Measurements from ENCODE around the gene FAM32A.

FAM32A gene

DNA sequence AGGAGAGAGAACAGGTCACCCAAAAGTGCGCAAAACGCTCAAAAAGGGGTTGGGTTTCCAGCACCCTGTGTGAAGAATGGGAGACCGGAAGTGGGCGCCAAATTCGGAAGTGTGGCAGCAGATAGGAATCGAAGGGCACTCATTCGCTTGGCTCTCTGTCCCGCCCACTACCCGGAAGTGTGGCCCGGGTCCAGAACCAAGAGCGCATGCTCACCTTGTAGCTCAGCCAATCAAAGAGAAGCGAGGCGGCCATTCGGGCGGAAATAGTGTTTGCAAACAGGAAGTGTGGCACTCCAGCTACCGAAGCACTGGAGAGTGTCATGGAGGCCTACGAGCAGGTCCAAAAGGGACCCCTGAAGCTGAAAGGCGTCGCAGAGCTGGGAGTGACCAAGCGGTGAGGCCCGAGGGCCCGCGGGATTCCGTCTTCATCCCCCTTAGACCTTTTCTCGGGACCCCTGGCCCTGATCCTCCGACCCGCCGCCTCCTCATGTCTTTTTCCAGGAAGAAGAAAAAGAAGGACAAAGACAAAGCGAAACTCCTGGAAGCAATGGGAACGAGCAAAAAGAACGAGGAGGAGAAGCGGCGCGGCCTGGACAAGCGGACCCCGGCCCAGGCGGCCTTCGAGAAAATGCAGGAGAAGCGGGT, at the start of gene FAM32A:
TSS of gene FAM32A (plus strand) at position 288 of the 645 bp plus-strand sequence. CDS start at position 321, 33 bp downstream.
- TF ChIP-seq, protein P1, sequence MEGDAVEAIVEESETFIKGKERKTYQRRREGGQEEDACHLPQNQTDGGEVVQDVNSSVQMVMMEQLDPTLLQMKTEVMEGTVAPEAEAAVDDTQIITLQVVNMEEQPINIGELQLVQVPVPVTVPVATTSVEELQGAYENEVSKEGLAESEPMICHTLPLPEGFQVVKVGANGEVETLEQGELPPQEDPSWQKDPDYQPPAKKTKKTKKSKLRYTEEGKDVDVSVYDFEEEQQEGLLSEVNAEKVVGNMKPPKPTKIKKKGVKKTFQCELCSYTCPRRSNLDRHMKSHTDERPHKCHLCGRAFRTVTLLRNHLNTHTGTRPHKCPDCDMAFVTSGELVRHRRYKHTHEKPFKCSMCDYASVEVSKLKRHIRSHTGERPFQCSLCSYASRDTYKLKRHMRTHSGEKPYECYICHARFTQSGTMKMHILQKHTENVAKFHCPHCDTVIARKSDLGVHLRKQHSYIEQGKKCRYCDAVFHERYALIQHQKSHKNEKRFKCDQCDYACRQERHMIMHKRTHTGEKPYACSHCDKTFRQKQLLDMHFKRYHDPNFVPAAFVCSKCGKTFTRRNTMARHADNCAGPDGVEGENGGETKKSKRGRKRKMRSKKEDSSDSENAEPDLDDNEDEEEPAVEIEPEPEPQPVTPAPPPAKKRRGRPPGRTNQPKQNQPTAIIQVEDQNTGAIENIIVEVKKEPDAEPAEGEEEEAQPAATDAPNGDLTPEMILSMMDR (conservative IDR thresholded peaks at IDR 0.05; ENCODE audit: control insufficient read depth, insufficient read depth, low read depth, low read length) = peak; percentile 15
- H3K4me3 ChIP-seq (ENCODE audit: control insufficient read depth, low read depth, low read length) = peak within 1 kb of the TSS; percentile 97
- DNase-seq (ENCODE audit: low read depth) = peak; percentile 98

DNA sequence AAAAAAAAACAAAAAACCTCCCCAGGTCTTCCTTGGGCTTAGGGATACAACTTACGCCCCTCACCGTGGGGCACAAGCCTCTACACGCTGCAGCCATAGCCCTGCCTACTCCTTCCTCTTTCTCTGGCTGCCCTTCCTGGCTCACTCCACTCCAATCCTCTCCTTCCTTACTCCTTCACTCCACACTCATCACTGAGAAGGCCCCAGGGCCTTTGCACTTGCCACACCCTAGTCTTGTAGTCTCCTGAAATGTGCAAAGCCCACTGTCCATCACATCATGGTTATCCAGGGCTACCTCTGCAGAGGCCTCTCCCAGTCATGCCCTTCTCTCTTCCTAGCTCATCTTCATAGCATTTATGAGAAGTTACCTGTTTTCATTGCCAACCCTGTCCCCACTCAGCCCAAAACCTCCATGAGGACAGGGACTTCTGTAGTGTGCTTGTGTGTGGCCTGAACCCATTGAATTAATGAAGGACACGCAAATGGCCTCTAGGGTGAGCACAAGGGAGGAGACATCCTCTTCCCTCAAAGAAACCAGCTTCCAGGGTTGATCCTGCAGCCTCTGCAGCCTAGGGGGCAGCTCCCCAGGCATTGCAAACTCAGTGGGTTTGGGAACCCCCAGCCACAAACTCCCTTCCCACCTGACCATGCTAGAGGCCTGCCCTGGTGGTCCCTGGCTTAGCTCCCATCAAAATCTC, 49.6 kb upstream of the FAM32A start:
- TF ChIP-seq, protein P1 (conservative IDR thresholded peaks at IDR 0.05; ENCODE audit: control insufficient read depth, insufficient read depth, low read depth, low read length) = no peak
- no peak for DNase-seq (ENCODE audit: low read depth)
- H3K4me3 ChIP-seq (ENCODE audit: control insufficient read depth, low read depth, low read length) = no peak overlapping the region

DNA sequence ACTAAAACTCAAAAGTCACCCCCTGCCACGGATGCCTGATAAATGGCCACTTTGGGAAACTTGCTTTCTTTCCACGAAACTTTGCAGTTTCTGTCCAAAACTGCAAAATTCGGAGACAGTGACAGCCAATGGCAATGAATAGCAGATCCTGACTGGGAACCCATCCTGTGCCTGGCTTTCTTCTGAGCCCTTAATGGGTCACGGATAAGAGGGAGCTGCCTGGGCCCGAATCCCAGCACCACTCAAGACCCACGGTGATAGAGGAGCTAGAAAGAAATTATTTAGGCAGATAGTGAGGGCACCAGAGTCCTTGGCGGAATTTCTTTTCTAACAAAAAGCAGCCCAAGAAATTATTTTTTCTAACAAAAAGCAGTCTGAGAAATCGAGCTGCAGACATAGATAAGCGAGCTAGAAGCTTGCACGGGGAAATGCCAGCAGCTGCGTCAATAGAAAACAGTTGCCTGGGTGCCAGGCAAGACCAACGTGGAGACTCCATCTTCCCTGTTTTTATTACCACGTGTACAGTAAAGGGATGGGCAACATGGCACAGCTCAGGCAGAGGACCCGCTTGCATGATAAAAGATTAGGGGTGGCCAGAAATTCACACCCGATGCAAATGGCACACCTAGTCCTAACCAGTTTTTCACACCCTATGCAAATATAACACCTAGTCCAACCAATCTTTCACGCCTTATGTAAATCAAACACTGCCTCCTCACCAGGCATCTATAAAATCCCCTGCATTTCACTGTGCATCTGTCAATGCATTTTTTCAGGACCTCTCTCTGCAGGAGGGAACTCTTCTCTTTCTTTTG, 48.8 kb upstream of the FAM32A start:
- no peak for DNase-seq (ENCODE audit: low read depth)
- H3K4me3 ChIP-seq (ENCODE audit: control insufficient read depth, low read depth, low read length) = no peak overlapping the region
- TF ChIP-seq, protein P1 (conservative IDR thresholded peaks at IDR 0.05; ENCODE audit: control insufficient read depth, insufficient read depth, low read depth, low read length) = no peak

DNA sequence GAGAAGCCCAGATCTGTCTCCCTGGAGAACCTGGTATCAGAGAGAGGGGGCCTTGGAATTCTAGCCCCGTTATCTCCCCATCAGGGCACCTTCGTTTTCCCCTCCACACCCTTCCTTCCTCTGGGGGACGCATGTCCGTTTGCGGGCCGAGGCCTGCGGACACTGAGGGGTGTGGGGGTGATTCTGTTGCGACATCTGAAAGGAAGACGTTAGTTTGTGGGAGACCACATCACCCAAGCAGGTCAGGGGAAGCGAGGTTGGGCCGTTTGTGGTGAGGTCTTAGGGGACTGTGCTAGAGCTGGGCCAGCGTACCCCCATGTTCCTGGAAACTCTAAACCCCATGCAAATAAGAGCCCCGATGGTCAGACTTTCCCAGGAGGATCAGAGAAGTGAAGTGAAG, 45.5 kb upstream of the FAM32A start:
- H3K4me3 ChIP-seq (ENCODE audit: control insufficient read depth, low read depth, low read length) = no peak overlapping the region
- TF ChIP-seq, protein P1 (conservative IDR thresholded peaks at IDR 0.05; ENCODE audit: control insufficient read depth, insufficient read depth, low read depth, low read length) = no peak
- DNase-seq (ENCODE audit: low read depth) = no peak

DNA sequence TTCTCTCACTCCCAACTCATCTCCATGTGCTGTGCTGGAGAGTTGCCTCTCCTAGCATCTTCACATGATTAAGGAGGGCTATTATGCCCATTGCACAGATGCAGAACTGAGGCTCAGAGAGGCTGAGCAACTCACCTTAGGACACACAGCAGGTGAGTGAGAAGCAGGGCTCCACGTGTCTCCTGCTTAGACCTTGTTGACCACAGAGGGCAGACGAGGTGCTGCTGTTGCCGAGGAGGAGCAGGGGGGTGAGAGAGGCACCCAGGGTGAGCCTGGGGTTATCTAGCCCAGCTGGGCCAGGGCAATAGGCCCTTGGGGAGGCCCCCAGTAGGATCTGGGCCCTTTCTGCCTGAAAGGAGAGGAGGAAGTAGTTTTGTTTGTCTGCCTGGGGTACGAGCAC, 44.2 kb upstream of the FAM32A start:
- TF ChIP-seq, protein P1 (conservative IDR thresholded peaks at IDR 0.05; ENCODE audit: control insufficient read depth, insufficient read depth, low read depth, low read length) = no peak
- no peak overlapping the region for H3K4me3 ChIP-seq (ENCODE audit: control insufficient read depth, low read depth, low read length)
- no peak for DNase-seq (ENCODE audit: low read depth)

DNA sequence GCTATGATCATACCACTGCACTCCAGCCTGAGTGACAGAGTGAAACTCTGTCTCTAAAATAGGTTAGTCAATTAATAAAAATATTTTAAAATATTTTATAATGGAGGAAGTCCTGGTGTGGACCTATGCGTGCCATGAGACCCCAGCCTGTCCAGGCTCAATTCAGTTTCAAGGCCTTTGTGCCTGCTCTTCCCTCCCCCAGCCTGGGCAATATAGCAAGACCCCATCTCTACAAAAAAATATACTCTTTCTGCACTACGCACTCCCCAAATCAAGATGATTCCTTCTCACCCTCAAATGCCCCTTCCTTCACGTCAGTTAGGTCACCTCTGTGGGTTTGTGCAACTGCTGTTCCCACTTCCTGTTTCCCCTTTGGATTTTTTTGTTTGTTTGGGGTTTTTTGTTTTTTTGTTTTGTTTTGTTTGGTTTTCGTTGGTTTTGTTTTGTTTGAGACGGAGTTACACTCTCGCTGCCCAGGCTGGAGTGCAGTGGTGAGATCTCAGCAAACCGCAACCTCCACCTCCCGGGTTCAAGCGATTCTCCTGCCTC, 43.1 kb upstream of the FAM32A start:
- TF ChIP-seq, protein P1 (conservative IDR thresholded peaks at IDR 0.05; ENCODE audit: control insufficient read depth, insufficient read depth, low read depth, low read length) = no peak
- no peak overlapping the region for H3K4me3 ChIP-seq (ENCODE audit: control insufficient read depth, low read depth, low read length)
- no peak for DNase-seq (ENCODE audit: low read depth)
